Measurements from ENCODE around the gene KCTD11. TPM values are rescaled to one million over a fixed set of nuclear protein-coding genes. Genes with fewer than 3 reads are reported as not detected.

The KCTD11 gene
- total RNA-seq, 3 donors from 2014 or later = 1.6 to 2.3 (median 1.6) TPM

Other genes with a start within 250 kb of the KCTD11 start
- gene ASGR2, start 237.3 kb upstream of the KCTD11 start, total RNA-seq = under 1 TPM in 1 of 3 donors, not detected in 2; 0.25 TPM
- 1 to 10 TPM in 2 of 3 donors, under 1 TPM in 1; 0.63 to 1.3 (median 1.1) TPM for gene ASGR1, start 172.8 kb upstream of the KCTD11 start, total RNA-seq
- 1 to 10 TPM; 4.2 to 6.5 (median 5.7) TPM for gene DLG4, start 132.3 kb upstream of the KCTD11 start, total RNA-seq
- gene ACADVL, start 132.2 kb upstream of the KCTD11 start, total RNA-seq = 100 to 1,000 TPM; 161 to 222 (median 174) TPM
- 10 to 100 TPM; 62.9 to 65.3 (median 63.2) TPM for gene DVL2, start 117.6 kb upstream of the KCTD11 start, total RNA-seq
- 10 to 100 TPM; 42.6 to 47.6 (median 43.0) TPM for gene PHF23, start 112.7 kb upstream of the KCTD11 start, total RNA-seq
- 100 to 1,000 TPM; 114 to 136 (median 133) TPM for gene GABARAP, start 109.7 kb upstream of the KCTD11 start, total RNA-seq
- 100 to 1,000 TPM; 190 to 210 (median 196) TPM for gene CTDNEP1, start 100.4 kb upstream of the KCTD11 start, total RNA-seq
- 100 to 1,000 TPM; 107 to 138 (median 117) TPM for gene ELP5, start 99.9 kb upstream of the KCTD11 start, total RNA-seq
- gene CLDN7, start 89.7 kb upstream of the KCTD11 start, total RNA-seq = 1 to 10 TPM in 2 of 3 donors, under 1 TPM in 1; 0.65 to 1.8 (median 1.7) TPM
- under 1 TPM; 0.16 to 0.58 (median 0.24) TPM for gene SLC2A4, start 70.4 kb upstream of the KCTD11 start, total RNA-seq
- under 1 TPM in 1 of 3 donors, not detected in 2; 0.18 TPM for gene YBX2, start 57.5 kb upstream of the KCTD11 start, total RNA-seq
- gene EIF5A, start 44.5 kb upstream of the KCTD11 start, total RNA-seq = 1,000 to 10,000 TPM; 1,821 to 1,965 (median 1,822) TPM
- 10 to 100 TPM; 80.6 to 92.8 (median 87.1) TPM for gene GPS2, start 36.8 kb upstream of the KCTD11 start, total RNA-seq
- 10 to 100 TPM; 73.1 to 88.0 (median 82.4) TPM for gene NEURL4, start 22.8 kb upstream of the KCTD11 start, total RNA-seq
- 100 to 1,000 TPM; 119 to 126 (median 123) TPM for gene ACAP1, start 15.6 kb upstream of the KCTD11 start, total RNA-seq
- gene TMEM95, start 3.0 kb downstream of the KCTD11 start, total RNA-seq = not detected
- 1 to 10 TPM; 5.6 to 7.4 (median 6.0) TPM for gene TNK1, start 28.9 kb downstream of the KCTD11 start, total RNA-seq
- 10 to 100 TPM; 67.7 to 69.1 (median 68.9) TPM for gene PLSCR3, start 42.4 kb downstream of the KCTD11 start, total RNA-seq
- 10 to 100 TPM; 29.9 to 33.4 (median 32.0) TPM for gene TMEM256, start 51.9 kb downstream of the KCTD11 start, total RNA-seq
- 1 to 10 TPM; 4.9 to 6.4 (median 5.9) TPM for gene NLGN2, start 55.7 kb downstream of the KCTD11 start, total RNA-seq
- gene SPEM1, start 68.2 kb downstream of the KCTD11 start, total RNA-seq = not detected
- not detected for gene SPEM2, start 73.5 kb downstream of the KCTD11 start, total RNA-seq
- not detected for gene SPEM3, start 76.7 kb downstream of the KCTD11 start, total RNA-seq
- 10 to 100 TPM; 11.8 to 13.9 (median 12.0) TPM for gene TMEM102, start 83.3 kb downstream of the KCTD11 start, total RNA-seq
- gene FGF11, start 87.3 kb downstream of the KCTD11 start, total RNA-seq = under 1 TPM; 0.19 to 0.32 (median 0.28) TPM
- 1 to 10 TPM; 3.9 to 4.6 (median 4.3) TPM for gene CHRNB1, start 92.9 kb downstream of the KCTD11 start, total RNA-seq
- gene ZBTB4, start 127.5 kb downstream of the KCTD11 start, total RNA-seq = 10 to 100 TPM; 16.0 to 18.0 (median 17.5) TPM
- gene SLC35G6, start 129.3 kb downstream of the KCTD11 start, total RNA-seq = not detected
- gene POLR2A, start 132.2 kb downstream of the KCTD11 start, total RNA-seq = 100 to 1,000 TPM; 184 to 188 (median 188) TPM
- 1 to 10 TPM; 4.6 to 6.5 (median 6.1) TPM for gene TNFSF12, start 196.9 kb downstream of the KCTD11 start, total RNA-seq
- 1 to 10 TPM in 2 of 3 donors, under 1 TPM in 1; 0.98 to 1.4 (median 1.3) TPM for gene TNFSF13, start 206.6 kb downstream of the KCTD11 start, total RNA-seq
- gene SENP3, start 209.8 kb downstream of the KCTD11 start, total RNA-seq = 100 to 1,000 TPM; 138 to 153 (median 146) TPM
- gene CD68, start 227.5 kb downstream of the KCTD11 start, total RNA-seq = 1 to 10 TPM; 4.8 to 5.3 (median 4.9) TPM
- 100 to 1,000 TPM; 110 to 134 (median 114) TPM for gene MPDU1, start 231.7 kb downstream of the KCTD11 start, total RNA-seq
- gene SOX15, start 237.9 kb downstream of the KCTD11 start, total RNA-seq = under 1 TPM; 0.20 to 0.38 (median 0.24) TPM